GM12878 (cell line): ENCODE results near the gene PYHIN1. TPM values are rescaled to one million over a fixed set of nuclear protein-coding genes. Genes with fewer than 3 reads are reported as not detected.

Experiments used
- ATAC-seq: fragments of 200-7000 bp; cut with Tn5 transposase; 3 replicates; pipeline ENCODE4 v1.9.1; 2020; ENCODE audit warnings: mild to moderate bottlenecking, moderate library complexity
- BruUV-seq: library from RNA; stranded (reverse); fragments of 400-500 nt; replicated peaks from 2 replicates; lab custom pipeline; 2021; lab: Mats Ljungman, UMichigan
- CTCF ChIA-PET: fragments of 300-600 bp; sonication (Branson Sonifier 250); formaldehyde crosslinking; extraction: SDS; loops from one replicate; lab custom pipeline; 2021; ENCODE audit warnings: inconsistent platforms; lab: Yijun Ruan, JAX
- POLR2A ChIA-PET: fragments of 350-600 bp; formaldehyde crosslinking; extraction: SDS; loops from one replicate; lab custom pipeline; 2021; ENCODE audit warnings: inconsistent platforms; lab: Charles Lee
- RAD21 ChIA-PET: fragments of 300-600 bp; sonication (Branson Sonifier 250); formaldehyde crosslinking; loops from one replicate; lab custom pipeline; 2023; ENCODE audit warnings: antibody characterized with exemption; ENCODE audit not compliant: unreplicated experiment; lab: Charles Lee
- SMC1A ChIA-PET: fragments of 300-600 bp; sonication (Branson Sonifier 250); formaldehyde crosslinking; loops from one replicate; lab custom pipeline; 2023; ENCODE audit not compliant: unreplicated experiment, uncharacterized antibody; lab: Charles Lee
- DNase-seq: peaks from one replicate; pipeline ENCODE4 v3.0.0-alpha.2; 2011; ENCODE audit warnings: low read depth, low spot score
- FAIRE-seq: peaks from 3 replicates; lab custom pipeline; 2011; peaks lifted over from hg19 to GRCh38; lab: Jason Lieb, UNC
- H2AFZ ChIP-seq: 2 replicates; pipeline ENCODE4 v1.6.0; 2011; ENCODE audit warnings: low read depth, low read length, control low read depth; ENCODE audit not compliant: control insufficient read depth
- H3K27ac ChIP-seq: 2 replicates; pipeline ENCODE4 v1.5.1; 2011; ENCODE audit warnings: control low read depth; ENCODE audit not compliant: control insufficient read depth, insufficient read depth
- H3K27me3 ChIP-seq, 2 experiments: replicated peaks in 1 of 2; 2 replicates each; pipeline versions ENCODE4 v1.6.0 to v1.6.1; 2011; ENCODE audit warnings: low read length in 1 of 2; ENCODE audit not compliant: control insufficient read depth in 2 of 2, insufficient read depth in 2 of 2
- H3K36me3 ChIP-seq, 2 experiments: 2 replicates each; pipeline ENCODE4 v1.5.1; 2011; ENCODE audit warnings: low read length in 1 of 2; ENCODE audit not compliant: control insufficient read depth in 2 of 2, insufficient read depth in 2 of 2
- H3K4me1 ChIP-seq: 2 replicates; pipeline ENCODE4 v1.6.1; 2011; ENCODE audit warnings: mild to moderate bottlenecking, low read length, moderate library complexity, mixed read lengths; ENCODE audit not compliant: control insufficient read depth, insufficient read depth
- H3K4me2 ChIP-seq: 2 replicates; pipeline ENCODE4 v1.6.0; 2011; ENCODE audit warnings: control low read depth; ENCODE audit not compliant: control insufficient read depth, insufficient read depth
- H3K4me3 ChIP-seq: fragments of 200-600 bp; sonication (generic); 2 replicates; pipeline ENCODE4 v1.5.1; 2016
- H3K79me2 ChIP-seq: 2 replicates; pipeline ENCODE4 v1.6.0; 2011; ENCODE audit warnings: low read length; ENCODE audit not compliant: control insufficient read depth, insufficient read depth
- H3K9ac ChIP-seq: 2 replicates; pipeline ENCODE4 v1.8.0; 2011; ENCODE audit warnings: low read length, control low read depth, mixed read lengths; ENCODE audit not compliant: control insufficient read depth, insufficient read depth
- H3K9me3 ChIP-seq: replicated peaks from 3 replicates; pipeline ENCODE4 v1.5.1; 2011; ENCODE audit warnings: mild to moderate bottlenecking, low read length; ENCODE audit not compliant: control insufficient read depth, insufficient read depth
- H4K20me1 ChIP-seq: 2 replicates; pipeline ENCODE4 v1.6.0; 2011; ENCODE audit not compliant: control insufficient read depth, insufficient read depth
- CEBPB ChIP-seq, 2 experiments: fragments of 150-350 bp in 1 of 2; IDR thresholded peaks; 2 replicates each; pipeline ENCODE4 v1.6.1; 2012 to 2014; ENCODE audit warnings: low read depth in 2 of 2, low read length in 2 of 2, borderline replicate concordance in 1 of 2, inconsistent platforms in 1 of 2
- CHD4 ChIP-seq: fragments of 200-600 bp; sonication (generic); IDR thresholded peaks from 2 replicates; pipeline ENCODE4 v1.6.1; 2016; ENCODE audit warnings: mild to moderate bottlenecking
- HDAC2 ChIP-seq: fragments of 200-600 bp; sonication (generic); IDR thresholded peaks from 2 replicates; pipeline ENCODE4 v1.6.1; 2017
- MXI1 ChIP-seq: fragments of 150-350 bp; IDR thresholded peaks from 2 replicates; pipeline ENCODE4 v1.6.1; 2011; ENCODE audit warnings: low read depth, mild to moderate bottlenecking, inconsistent platforms, low read length, improper control_type of control experiment
- PAX5 ChIP-seq: IDR thresholded peaks from 2 replicates; pipeline ENCODE4 v1.6.1; 2011; ENCODE audit warnings: low read depth, low read length, borderline replicate concordance
- PAX8 ChIP-seq: fragments of 450-650 bp; IDR thresholded peaks from 2 replicates; pipeline ENCODE4 v1.6.1; 2017; ENCODE audit warnings: mild to moderate bottlenecking, moderate library complexity
- POLR2AphosphoS2 ChIP-seq: IDR thresholded peaks from 2 replicates; pipeline ENCODE4 v1.6.1; 2011; ENCODE audit warnings: low read depth, mild to moderate bottlenecking, low read length, improper control_type of control experiment, moderate library complexity
- SPI1 ChIP-seq: IDR thresholded peaks from 2 replicates; pipeline ENCODE4 v1.6.1; 2011; ENCODE audit warnings: low read depth, mild to moderate bottlenecking, low read length, moderate library complexity, borderline replicate concordance; ENCODE audit not compliant: insufficient read depth
- SREBF2 ChIP-seq: IDR thresholded peaks from 2 replicates; pipeline ENCODE4 v1.6.1; 2012; ENCODE audit warnings: mild to moderate bottlenecking, low read length
- SRF ChIP-seq, 2 experiments: IDR thresholded peaks; 2 replicates each; pipeline ENCODE4 v1.6.1; 2011; ENCODE audit warnings: low read depth in 2 of 2, low read length in 2 of 2, mild to moderate bottlenecking in 1 of 2, moderate library complexity in 1 of 2
- ZNF217 ChIP-seq: fragments of 450-650 bp; IDR thresholded peaks from 2 replicates; pipeline ENCODE4 v1.6.1; 2017; ENCODE audit warnings: antibody characterized with exemption, mild to moderate bottlenecking
- WGBS: methylation state at CpG from one replicate; pipeline ENCODE4 v1.1.6; 2016; ENCODE audit warnings: low lambda C conversion rate; ENCODE audit not compliant: insufficient replicate concordance, insufficient coverage; ENCODE audit errors: missing lambda C conversion rate; 5-methylcytosine and 5-hydroxymethylcytosine counted together
- in situ Hi-C: fragments of 300-500 bp; cut with MboI; formaldehyde crosslinking; loops from 9 replicates; pipeline ENCODE4 v1.14.3; 2018; ENCODE audit warnings: mixed read lengths
- intact Hi-C: fragments of 100-400 bp; cut with micrococcal nuclease; formaldehyde crosslinking; loops from one replicate; pipeline ENCODE4 v1.14.2; 2022; ENCODE audit not compliant: unreplicated experiment
- polyA plus RNA-seq, 11 experiments: library from polyadenylated mRNA; depleted of rRNA in 4 of 11; unstranded in 6 of 11; stranded (reverse) in 5 of 11; fragments of >200 nt; fragmentation: Nextera tagmentation in 4 of 11; fragmentation: Illumina TruSeq in 1 of 11; extraction: Ambion mirVana in 4 of 11; extraction: Trizol in 1 of 11; gene quantifications; 1 replicate in 1 of 11; 2 replicates in 10 of 11; pipeline versions ENCODE4 v1.2.1 to v1.2.3, GENCODE V29; 2011 to 2016; ENCODE audit warnings: inconsistent platforms in 2 of 11, missing spikeins in 2 of 11, low read depth in 1 of 11
- total RNA-seq, 4 experiments: library from RNA; depleted of rRNA in 3 of 4; stranded (reverse); fragments of >200 nt in 3 of 4; fragmentation: Illumina TruSeq in 1 of 4; extraction: Trizol in 1 of 4; gene quantifications; 2 replicates each; pipeline versions ENCODE4 v1.2.1 to v1.2.3, GENCODE V29; 2013 to 2021
- TF ChIP-seq, protein P1 (sequence below): fragments of 450-650 bp; IDR thresholded peaks from 2 replicates; pipeline ENCODE4 v1.6.1; 2017; ENCODE audit warnings: mild to moderate bottlenecking
- TF ChIP-seq, protein P2 (sequence below): fragments of 450-650 bp; IDR thresholded peaks from 2 replicates; pipeline ENCODE4 v1.6.1; 2018; ENCODE audit warnings: mild to moderate bottlenecking, low read depth, moderate library complexity; ENCODE audit not compliant: partially characterized antibody
- TF ChIP-seq, protein P3 (sequence below): fragments of 150-350 bp; IDR thresholded peaks from 2 replicates; pipeline ENCODE4 v1.6.1; 2016; ENCODE audit warnings: low read depth, low read length

PYHIN1 gene
- total and polyA plus RNA-seq, 10 of the 15 experiments (the other 5 are each of a cell fraction or from before 2014, with no cell fraction given) = 0.19 to 7.2 (median 0.38) TPM

DNA sequence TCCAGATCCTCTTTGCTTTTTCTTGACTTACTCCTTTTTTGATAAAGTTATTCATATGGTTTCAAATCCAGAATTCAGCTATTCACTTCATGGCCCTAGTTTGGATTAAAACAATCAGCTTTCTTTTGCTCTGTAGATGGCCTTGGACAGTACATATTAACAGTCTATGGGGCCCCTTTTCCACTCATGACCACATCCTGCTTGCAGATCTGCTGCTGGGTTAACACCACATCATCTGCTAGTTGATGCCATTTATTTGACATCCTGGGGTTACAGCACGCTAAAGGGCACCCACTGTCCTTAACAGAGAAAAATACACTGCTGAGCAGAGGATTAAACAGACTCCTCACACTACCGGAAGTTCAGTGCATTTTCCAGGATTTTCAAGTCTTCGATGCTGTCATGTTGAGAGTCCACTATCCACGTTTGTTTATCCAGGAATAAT is 77.4 kb downstream of the PYHIN1 start:
- Histone ChIP-seq H3K9me3 (no peaks in the 10 kb centered on the region; the same call in 2 of the 3 replicates), H3K36me3 (peaks cover 0 to 4% of the 10 kb centered on the region in 2 experiments; a peak in 1 of 4 replicates), H3K27ac (peak overlapping the region; percentile 100), H3K9ac (peak overlapping the region; percentile 99), H3K4me2 (peak overlapping the region; percentile 97), H4K20me1 (no peaks in the 10 kb centered on the region), H3K79me2 (peaks cover 50% of the 10 kb centered on the region), H3K4me1 (peaks cover 15% of the 10 kb centered on the region; the same call in 1 of the 2 replicates), H3K4me3 (peak overlapping the region; percentile 91), H2AFZ (peak overlapping the region; percentile 53), H3K27me3 (no peaks in the 10 kb centered on the region)
- ChIA-PET POLR2A (interaction anchor here (0.6 to 4.5 kb wide), 7 partner anchors 9 to 1021 kb away, joined by 3 to 46 read pairs (median 3); partner anchors contain the start of gene AIM2), SMC1A (interaction anchor here (0.7 to 3.9 kb wide), 14 partner anchors 9 to 511 kb away, joined by 3 to 32 read pairs (median 5); partner anchors contain the start of genes AIM2 and MNDA), CTCF (interaction anchor here (1.4 to 4.3 kb wide), 5 partner anchors 9 to 178 kb away, joined by 3 to 37 read pairs (median 11); partner anchors contain the start of gene AIM2), RAD21 (interaction anchor here (1.0 to 3.4 kb wide), 9 partner anchors 13 to 805 kb away, joined by 3 to 39 read pairs (median 4); partner anchors contain the start of genes AIM2 and MNDA)
- FAIRE-seq (peak; percentile 68), ATAC-seq (peak; percentile 77), DNase-seq (peak; percentile 69)
- in situ Hi-C loops (loop anchor here (5.0 to 10.0 kb wide), 2 partner anchors 176 to 724 kb away; partner anchors contain the start of genes CD1C and MNDA), intact Hi-C loops (loop anchor here (1.0 to 2.0 kb wide), 3 partner anchors 69 to 724 kb away; partner anchors contain the start of gene MNDA)
- no TSS peak for BruUV-seq
- 2% methylated on average over 4 of the region's 4 CpGs for WGBS
- no peak for TF ChIP-seq CEBPB (IDR thresholded peaks at IDR 0.05; ENCODE audit: borderline replicate concordance in 1 of 2, low read depth in 2 of 2, low read length in 2 of 2)
- TF ChIP-seq PAX5 = peak; percentile 78; the same call in 1 of the 2 replicates
- no peak for TF ChIP-seq SRF (IDR thresholded peaks at IDR 0.05; ENCODE audit: low read depth in 2 of 2, low read length in 2 of 2)
- TF ChIP-seq ZNF217 = no peak
- TF ChIP-seq, protein P1, sequence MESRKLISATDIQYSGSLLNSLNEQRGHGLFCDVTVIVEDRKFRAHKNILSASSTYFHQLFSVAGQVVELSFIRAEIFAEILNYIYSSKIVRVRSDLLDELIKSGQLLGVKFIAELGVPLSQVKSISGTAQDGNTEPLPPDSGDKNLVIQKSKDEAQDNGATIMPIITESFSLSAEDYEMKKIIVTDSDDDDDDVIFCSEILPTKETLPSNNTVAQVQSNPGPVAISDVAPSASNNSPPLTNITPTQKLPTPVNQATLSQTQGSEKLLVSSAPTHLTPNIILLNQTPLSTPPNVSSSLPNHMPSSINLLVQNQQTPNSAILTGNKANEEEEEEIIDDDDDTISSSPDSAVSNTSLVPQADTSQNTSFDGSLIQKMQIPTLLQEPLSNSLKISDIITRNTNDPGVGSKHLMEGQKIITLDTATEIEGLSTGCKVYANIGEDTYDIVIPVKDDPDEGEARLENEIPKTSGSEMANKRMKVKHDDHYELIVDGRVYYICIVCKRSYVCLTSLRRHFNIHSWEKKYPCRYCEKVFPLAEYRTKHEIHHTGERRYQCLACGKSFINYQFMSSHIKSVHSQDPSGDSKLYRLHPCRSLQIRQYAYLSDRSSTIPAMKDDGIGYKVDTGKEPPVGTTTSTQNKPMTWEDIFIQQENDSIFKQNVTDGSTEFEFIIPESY = no peak
- TF ChIP-seq PAX8 = 0 out of 2 replicates have a peak, but pooled peaks have one; percentile 12
- no peak for TF ChIP-seq HDAC2
- TF ChIP-seq, protein P2, sequence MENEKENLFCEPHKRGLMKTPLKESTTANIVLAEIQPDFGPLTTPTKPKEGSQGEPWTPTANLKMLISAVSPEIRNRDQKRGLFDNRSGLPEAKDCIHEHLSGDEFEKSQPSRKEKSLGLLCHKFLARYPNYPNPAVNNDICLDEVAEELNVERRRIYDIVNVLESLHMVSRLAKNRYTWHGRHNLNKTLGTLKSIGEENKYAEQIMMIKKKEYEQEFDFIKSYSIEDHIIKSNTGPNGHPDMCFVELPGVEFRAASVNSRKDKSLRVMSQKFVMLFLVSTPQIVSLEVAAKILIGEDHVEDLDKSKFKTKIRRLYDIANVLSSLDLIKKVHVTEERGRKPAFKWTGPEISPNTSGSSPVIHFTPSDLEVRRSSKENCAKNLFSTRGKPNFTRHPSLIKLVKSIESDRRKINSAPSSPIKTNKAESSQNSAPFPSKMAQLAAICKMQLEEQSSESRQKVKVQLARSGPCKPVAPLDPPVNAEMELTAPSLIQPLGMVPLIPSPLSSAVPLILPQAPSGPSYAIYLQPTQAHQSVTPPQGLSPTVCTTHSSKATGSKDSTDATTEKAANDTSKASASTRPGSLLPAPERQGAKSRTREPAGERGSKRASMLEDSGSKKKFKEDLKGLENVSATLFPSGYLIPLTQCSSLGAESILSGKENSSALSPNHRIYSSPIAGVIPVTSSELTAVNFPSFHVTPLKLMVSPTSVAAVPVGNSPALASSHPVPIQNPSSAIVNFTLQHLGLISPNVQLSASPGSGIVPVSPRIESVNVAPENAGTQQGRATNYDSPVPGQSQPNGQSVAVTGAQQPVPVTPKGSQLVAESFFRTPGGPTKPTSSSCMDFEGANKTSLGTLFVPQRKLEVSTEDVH = no peak
- no peak for TF ChIP-seq SREBF2
- no peak for TF ChIP-seq CHD4
- TF ChIP-seq POLR2AphosphoS2 = no peak
- TF ChIP-seq MXI1 = peak; percentile 53
- TF ChIP-seq, protein P3, sequence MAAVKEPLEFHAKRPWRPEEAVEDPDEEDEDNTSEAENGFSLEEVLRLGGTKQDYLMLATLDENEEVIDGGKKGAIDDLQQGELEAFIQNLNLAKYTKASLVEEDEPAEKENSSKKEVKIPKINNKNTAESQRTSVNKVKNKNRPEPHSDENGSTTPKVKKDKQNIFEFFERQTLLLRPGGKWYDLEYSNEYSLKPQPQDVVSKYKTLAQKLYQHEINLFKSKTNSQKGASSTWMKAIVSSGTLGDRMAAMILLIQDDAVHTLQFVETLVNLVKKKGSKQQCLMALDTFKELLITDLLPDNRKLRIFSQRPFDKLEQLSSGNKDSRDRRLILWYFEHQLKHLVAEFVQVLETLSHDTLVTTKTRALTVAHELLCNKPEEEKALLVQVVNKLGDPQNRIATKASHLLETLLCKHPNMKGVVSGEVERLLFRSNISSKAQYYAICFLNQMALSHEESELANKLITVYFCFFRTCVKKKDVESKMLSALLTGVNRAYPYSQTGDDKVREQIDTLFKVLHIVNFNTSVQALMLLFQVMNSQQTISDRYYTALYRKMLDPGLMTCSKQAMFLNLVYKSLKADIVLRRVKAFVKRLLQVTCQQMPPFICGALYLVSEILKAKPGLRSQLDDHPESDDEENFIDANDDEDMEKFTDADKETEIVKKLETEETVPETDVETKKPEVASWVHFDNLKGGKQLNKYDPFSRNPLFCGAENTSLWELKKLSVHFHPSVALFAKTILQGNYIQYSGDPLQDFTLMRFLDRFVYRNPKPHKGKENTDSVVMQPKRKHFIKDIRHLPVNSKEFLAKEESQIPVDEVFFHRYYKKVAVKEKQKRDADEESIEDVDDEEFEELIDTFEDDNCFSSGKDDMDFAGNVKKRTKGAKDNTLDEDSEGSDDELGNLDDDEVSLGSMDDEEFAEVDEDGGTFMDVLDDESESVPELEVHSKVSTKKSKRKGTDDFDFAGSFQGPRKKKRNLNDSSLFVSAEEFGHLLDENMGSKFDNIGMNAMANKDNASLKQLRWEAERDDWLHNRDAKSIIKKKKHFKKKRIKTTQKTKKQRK = no peak
- no peak for TF ChIP-seq SPI1
